Thyroid gland (tissue), 4 donors: Measurements from ENCODE around the gene CLASP1.
"Not testable (repeated sequence)": the region's sequence is repeated elsewhere in the genome, so short reads cannot be mapped to it uniquely, and the experiment has no call there.

Source experiments
- CTCF ChIP-seq, 6 experiments: fragments of 200-600 bp in 3 of 6; fragments of 450-650 bp in 3 of 6; sonication (generic) in 3 of 6; IDR thresholded peaks; one replicate each; pipeline ENCODE4 v1.5.1; 2016 to 2019; ENCODE audit warnings: antibody characterized with exemption in 6 of 6, mild to moderate bottlenecking in 2 of 6, inconsistent platforms in 1 of 6, moderate library complexity in 1 of 6
- POLR2A ChIP-seq, 2 donors: fragments of 450-650 bp; IDR thresholded peaks; one replicate each; pipeline ENCODE4 v1.6.1; 2017; ENCODE audit warnings: antibody characterized with exemption in 2 of 2, mild to moderate bottlenecking in 2 of 2, moderate library complexity in 1 of 2

- TF ChIP-seq CTCF, POLR2A (IDR thresholded peaks at IDR 0.05): not testable (repeated sequence)
Measured at GRCh38 chr2:121671621-121672020, 22.4 kb upstream of the CLASP1 start.
